Measurements from ENCODE around the gene ASB1.

The ASB1 gene

GRCh38 chr2:238406998-238407285, 19.8 kb upstream of the ASB1 start:
- ChIA-PET CTCF (no interaction called here), POLR2A (no interaction called here)
- TF ChIP-seq ZNF384 (IDR thresholded peaks at IDR 0.05) (no peak), NFRKB (IDR thresholded peaks at IDR 0.05) (no peak), FOXA1 (IDR thresholded peaks at IDR 0.05) (no peak), LEF1 (IDR thresholded peaks at IDR 0.05; ENCODE audit: borderline replicate concordance) (no peak), HDGF (IDR thresholded peaks at IDR 0.05; ENCODE audit: borderline replicate concordance) (no peak), TARDBP (IDR thresholded peaks at IDR 0.05) (no peak), FOXM1 (IDR thresholded peaks at IDR 0.05; ENCODE audit: borderline replicate concordance) (no peak), SUZ12 (IDR thresholded peaks at IDR 0.05) (no peak), PKNOX1 (IDR thresholded peaks at IDR 0.05) (no peak), L3MBTL2 (conservative IDR thresholded peaks at IDR 0.05) (no peak), SP1 (IDR thresholded peaks at IDR 0.05) (no peak), CTBP1 (IDR thresholded peaks at IDR 0.05; ENCODE audit: borderline replicate concordance) (no peak), ARNT (IDR thresholded peaks at IDR 0.05) (no peak), FOXK2 (IDR thresholded peaks at IDR 0.05) (no peak), ELF4 (IDR thresholded peaks at IDR 0.05) (no peak), BHLHE40 (IDR thresholded peaks at IDR 0.05; ENCODE audit: borderline replicate concordance) (no peak)
- DNase-seq (ENCODE audit: extremely low spot score), result no peak

GRCh38 chr2:238407566-238407965, 19.2 kb upstream of the ASB1 start:
- TF ChIP-seq ELF4 (IDR thresholded peaks at IDR 0.05) (no peak), FOXM1 (IDR thresholded peaks at IDR 0.05; ENCODE audit: borderline replicate concordance) (no peak), BHLHE40 (IDR thresholded peaks at IDR 0.05; ENCODE audit: borderline replicate concordance) (no peak), LEF1 (IDR thresholded peaks at IDR 0.05; ENCODE audit: borderline replicate concordance) (no peak), SUZ12 (IDR thresholded peaks at IDR 0.05) (no peak), PKNOX1 (IDR thresholded peaks at IDR 0.05) (no peak), FOXK2 (IDR thresholded peaks at IDR 0.05) (no peak), FOXA1 (IDR thresholded peaks at IDR 0.05) (no peak), ZNF384 (IDR thresholded peaks at IDR 0.05) (no peak), HDGF (IDR thresholded peaks at IDR 0.05; ENCODE audit: borderline replicate concordance) (no peak)
- CTCF ChIA-PET, result no interaction called here
- POLR2A ChIA-PET, result no interaction called here
- no peak for DNase-seq (ENCODE audit: extremely low spot score)

- TF ChIP-seq NFRKB (IDR thresholded peaks at IDR 0.05) (no peak), SP1 (IDR thresholded peaks at IDR 0.05) (no peak), FOXK2 (IDR thresholded peaks at IDR 0.05) (no peak), ELF4 (IDR thresholded peaks at IDR 0.05) (no peak), ZNF384 (IDR thresholded peaks at IDR 0.05) (no peak), PKNOX1 (IDR thresholded peaks at IDR 0.05) (no peak), L3MBTL2 (conservative IDR thresholded peaks at IDR 0.05) (no peak), BHLHE40 (IDR thresholded peaks at IDR 0.05; ENCODE audit: borderline replicate concordance) (no peak), HDGF (IDR thresholded peaks at IDR 0.05; ENCODE audit: borderline replicate concordance) (no peak)
- CTCF ChIA-PET, result no interaction called here
Observed at GRCh38 chr2:238408615-238409340, 17.9 kb upstream of the ASB1 start.

GRCh38 chr2:238409341-238410199, 17.2 kb upstream of the ASB1 start:
- TF ChIP-seq LEF1 (IDR thresholded peaks at IDR 0.05; ENCODE audit: borderline replicate concordance), result no peak
- POLR2A ChIA-PET, result no interaction called here
- DNase-seq (ENCODE audit: extremely low spot score), result no peak
- CTCF ChIA-PET, result no interaction called here

More at GRCh38 chr2:238408615-238409340, 17.9 kb upstream of the ASB1 start:
- DNase-seq (ENCODE audit: extremely low spot score), result no peak
- POLR2A ChIA-PET, result no interaction called here

- ChIA-PET CTCF (no interaction called here), POLR2A (no interaction called here)
- DNase-seq (ENCODE audit: extremely low spot score), result no peak
- TF ChIP-seq PKNOX1 (IDR thresholded peaks at IDR 0.05) (no peak), FOXK2 (IDR thresholded peaks at IDR 0.05) (no peak), BHLHE40 (IDR thresholded peaks at IDR 0.05; ENCODE audit: borderline replicate concordance) (no peak), LEF1 (IDR thresholded peaks at IDR 0.05; ENCODE audit: borderline replicate concordance) (no peak), L3MBTL2 (conservative IDR thresholded peaks at IDR 0.05) (no peak), ARNT (IDR thresholded peaks at IDR 0.05) (no peak), SP1 (IDR thresholded peaks at IDR 0.05) (no peak), ZNF384 (IDR thresholded peaks at IDR 0.05) (no peak), NFRKB (IDR thresholded peaks at IDR 0.05) (no peak), FOXM1 (IDR thresholded peaks at IDR 0.05; ENCODE audit: borderline replicate concordance) (no peak)
Observed at GRCh38 chr2:238412067-238412767, 14.5 kb upstream of the ASB1 start.
